SK-N-SH treated with all-trans-retinoic acid at 6 μM for 48 hours (cell line): ENCODE measurements around the gene USF2.

Experiments used
- ATAC-seq: fragments of 200-7000 bp; cut with Tn5 transposase; 3 replicates; pipeline ENCODE4 v1.9.1; 2020; ENCODE audit warnings: mild to moderate bottlenecking, moderate library complexity
- ARNTL ChIP-seq: fragments of 450-650 bp; formaldehyde crosslinking; IDR thresholded peaks from 2 replicates; pipeline ENCODE4 v1.5.0; 2020; ENCODE audit warnings: low read depth, mild to moderate bottlenecking, moderate library complexity, borderline replicate concordance
- BACH2 ChIP-seq: fragments of 250-450 bp; sonication (Bioruptor Pico); IDR thresholded peaks from 2 replicates; pipeline ENCODE4 v1.9.0; 2021; ENCODE audit warnings: mild to moderate bottlenecking, borderline replicate concordance
- CSDC2 ChIP-seq: fragments of 250-450 bp; sonication (Bioruptor Pico); IDR thresholded peaks from 2 replicates; pipeline ENCODE4 v1.5.0; 2020; ENCODE audit warnings: mild to moderate bottlenecking, moderate library complexity
- ESRRG ChIP-seq: fragments of 250-450 bp; sonication (Bioruptor Pico); IDR thresholded peaks from 2 replicates; pipeline ENCODE4 v1.6.1; 2021; ENCODE audit warnings: mild to moderate bottlenecking
- GLIS3 ChIP-seq: fragments of 250-450 bp; sonication (Bioruptor Pico); IDR thresholded peaks from 2 replicates; pipeline ENCODE4 v1.5.0; 2020; ENCODE audit warnings: mild to moderate bottlenecking, moderate library complexity
- OSR1 ChIP-seq: fragments of 250-450 bp; sonication (Bioruptor Pico); IDR thresholded peaks from 2 replicates; pipeline ENCODE4 v1.8.0; 2022; ENCODE audit warnings: moderate library complexity, mild to moderate bottlenecking, inconsistent platforms
- RARB ChIP-seq: fragments of 250-450 bp; sonication (Bioruptor Pico); IDR thresholded peaks from 2 replicates; pipeline ENCODE4 v1.8.0; 2021; ENCODE audit warnings: mild to moderate bottlenecking, moderate library complexity
- SNAI2 ChIP-seq: fragments of 250-450 bp; sonication (Bioruptor Pico); IDR thresholded peaks from 2 replicates; pipeline ENCODE4 v1.5.0; 2020; ENCODE audit warnings: mild to moderate bottlenecking, moderate library complexity
- TCF4 ChIP-seq: fragments of 250-450 bp; sonication (Bioruptor Pico); IDR thresholded peaks from 2 replicates; pipeline ENCODE4 v1.8.0; 2021; ENCODE audit warnings: mild to moderate bottlenecking, moderate library complexity, borderline replicate concordance
- TOX ChIP-seq: fragments of 250-450 bp; sonication (Bioruptor Pico); IDR thresholded peaks from 2 replicates; pipeline ENCODE4 v1.8.0; 2021; ENCODE audit warnings: mild to moderate bottlenecking, moderate library complexity, borderline replicate concordance
- ZC3H10 ChIP-seq: fragments of 250-450 bp; sonication (Bioruptor Pico); IDR thresholded peaks from 2 replicates; pipeline ENCODE4 v1.5.1; 2021; ENCODE audit warnings: mild to moderate bottlenecking, moderate library complexity
- ZFP3 ChIP-seq: fragments of 250-450 bp; sonication (Bioruptor Pico); IDR thresholded peaks from 2 replicates; pipeline ENCODE4 v1.5.0; 2020; ENCODE audit warnings: mild to moderate bottlenecking, moderate library complexity
- ZFP30 ChIP-seq: fragments of 450-650 bp; formaldehyde crosslinking; IDR thresholded peaks from 2 replicates; pipeline ENCODE4 v1.5.0; 2022; ENCODE audit warnings: mild to moderate bottlenecking, moderate library complexity
- ZNF565 ChIP-seq: fragments of 450-650 bp; formaldehyde crosslinking; conservative IDR thresholded peaks from 2 replicates; pipeline ENCODE4 v1.5.0; 2020; ENCODE audit warnings: low read depth, mild to moderate bottlenecking, moderate library complexity
- ZNF70 ChIP-seq: fragments of 450-650 bp; formaldehyde crosslinking; IDR thresholded peaks from 2 replicates; pipeline ENCODE4 v1.5.0; 2020; ENCODE audit warnings: mild to moderate bottlenecking, moderate library complexity
- ZNF8 ChIP-seq: fragments of 450-650 bp; formaldehyde crosslinking; IDR thresholded peaks from 2 replicates; pipeline ENCODE4 v1.5.0; 2020; ENCODE audit warnings: mild to moderate bottlenecking, moderate library complexity
- TF ChIP-seq, protein P1 (sequence below): fragments of 250-450 bp; sonication (Bioruptor Pico); IDR thresholded peaks from 2 replicates; pipeline ENCODE4 v1.5.0; 2020; ENCODE audit warnings: mild to moderate bottlenecking, moderate library complexity
- TF ChIP-seq, protein P2 (sequence below): fragments of 250-450 bp; sonication (Bioruptor Pico); IDR thresholded peaks from 2 replicates; pipeline ENCODE4 v1.5.1; 2021; ENCODE audit warnings: mild to moderate bottlenecking, moderate library complexity
- TF ChIP-seq, protein P3 (sequence below): fragments of 250-450 bp; sonication (Bioruptor Pico); IDR thresholded peaks from 2 replicates; pipeline ENCODE4 v1.5.1; 2020; ENCODE audit warnings: low read depth, mild to moderate bottlenecking, moderate library complexity
- TF ChIP-seq, protein P4 (sequence below): fragments of 250-450 bp; sonication (Bioruptor Pico); IDR thresholded peaks from 2 replicates; pipeline ENCODE4 v1.8.0; 2020; ENCODE audit warnings: mild to moderate bottlenecking, moderate library complexity, borderline replicate concordance

Gene USF2

DNA sequence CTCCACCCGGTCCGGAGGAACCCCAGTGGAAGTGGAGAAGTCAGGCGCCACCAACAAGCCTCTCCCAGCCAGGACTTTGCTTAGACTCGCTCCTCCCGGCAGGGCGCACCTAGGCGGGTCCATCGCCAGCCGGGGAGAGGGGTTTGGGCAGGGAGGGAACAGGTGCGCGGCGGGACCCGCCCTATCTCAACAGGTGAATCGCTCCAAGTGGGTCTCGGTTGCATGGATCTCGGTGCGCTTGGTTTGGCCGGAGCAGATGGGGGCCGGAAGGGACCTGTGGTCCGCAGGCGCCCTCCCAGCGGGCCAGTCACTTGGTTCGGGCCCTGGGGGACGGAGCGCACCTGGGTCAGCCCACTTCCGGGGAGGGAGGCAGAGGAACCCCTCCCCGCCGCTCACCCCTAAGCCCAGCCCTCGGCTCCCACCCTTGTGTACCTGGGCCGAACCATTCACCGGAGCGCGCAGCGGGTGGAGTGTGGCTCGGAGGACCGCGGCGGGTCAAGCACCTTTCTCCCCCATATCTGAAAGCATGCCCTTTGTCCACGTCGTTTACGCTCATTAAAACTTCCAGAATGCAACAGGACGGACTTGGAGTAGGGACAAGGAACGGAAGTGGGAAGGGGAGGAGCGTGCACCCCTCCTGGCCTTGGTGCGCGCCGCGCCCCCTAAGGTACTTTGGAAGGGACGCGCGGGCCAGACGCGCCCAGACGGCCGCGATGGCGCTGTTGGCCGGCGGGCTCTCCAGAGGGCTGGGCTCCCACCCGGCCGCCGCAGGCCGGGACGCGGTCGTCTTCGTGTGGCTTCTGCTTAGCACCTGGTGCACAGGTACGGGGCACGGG, 20.2 kb upstream of the USF2 start, which contains the start of gene LSR:
Gene LSR, plus strand, starts transcription at position 693 of the 836 bp plus-strand sequence. Its CDS starts 21 bp downstream, at position 714.
- ATAC-seq = no peak; the same call in 2 of the 3 replicates
- TF ChIP-seq TCF4 (no peak), ZNF565 (CRISPR knock-in tag) (no peak), GLIS3 (CRISPR knock-in tag) (no peak), RARB (no peak), ZC3H10 (no peak), ZFP3 (CRISPR knock-in tag) (no peak), ZFP30 (CRISPR knock-in tag) (no peak), ZNF8 (CRISPR knock-in tag) (no peak), ZNF70 (CRISPR knock-in tag) (no peak), CSDC2 (CRISPR knock-in tag) (no peak), TOX (no peak), OSR1 (CRISPR knock-in tag) (no peak), SNAI2 (no peak), ESRRG (CRISPR knock-in tag) (no peak)
- TF ChIP-seq, protein P1, sequence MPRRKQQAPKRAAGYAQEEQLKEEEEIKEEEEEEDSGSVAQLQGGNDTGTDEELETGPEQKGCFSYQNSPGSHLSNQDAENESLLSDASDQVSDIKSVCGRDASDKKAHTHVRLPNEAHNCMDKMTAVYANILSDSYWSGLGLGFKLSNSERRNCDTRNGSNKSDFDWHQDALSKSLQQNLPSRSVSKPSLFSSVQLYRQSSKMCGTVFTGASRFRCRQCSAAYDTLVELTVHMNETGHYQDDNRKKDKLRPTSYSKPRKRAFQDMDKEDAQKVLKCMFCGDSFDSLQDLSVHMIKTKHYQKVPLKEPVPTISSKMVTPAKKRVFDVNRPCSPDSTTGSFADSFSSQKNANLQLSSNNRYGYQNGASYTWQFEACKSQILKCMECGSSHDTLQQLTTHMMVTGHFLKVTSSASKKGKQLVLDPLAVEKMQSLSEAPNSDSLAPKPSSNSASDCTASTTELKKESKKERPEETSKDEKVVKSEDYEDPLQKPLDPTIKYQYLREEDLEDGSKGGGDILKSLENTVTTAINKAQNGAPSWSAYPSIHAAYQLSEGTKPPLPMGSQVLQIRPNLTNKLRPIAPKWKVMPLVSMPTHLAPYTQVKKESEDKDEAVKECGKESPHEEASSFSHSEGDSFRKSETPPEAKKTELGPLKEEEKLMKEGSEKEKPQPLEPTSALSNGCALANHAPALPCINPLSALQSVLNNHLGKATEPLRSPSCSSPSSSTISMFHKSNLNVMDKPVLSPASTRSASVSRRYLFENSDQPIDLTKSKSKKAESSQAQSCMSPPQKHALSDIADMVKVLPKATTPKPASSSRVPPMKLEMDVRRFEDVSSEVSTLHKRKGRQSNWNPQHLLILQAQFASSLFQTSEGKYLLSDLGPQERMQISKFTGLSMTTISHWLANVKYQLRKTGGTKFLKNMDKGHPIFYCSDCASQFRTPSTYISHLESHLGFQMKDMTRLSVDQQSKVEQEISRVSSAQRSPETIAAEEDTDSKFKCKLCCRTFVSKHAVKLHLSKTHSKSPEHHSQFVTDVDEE (CRISPR knock-in tag) = no peak
- TF ChIP-seq, protein P2, sequence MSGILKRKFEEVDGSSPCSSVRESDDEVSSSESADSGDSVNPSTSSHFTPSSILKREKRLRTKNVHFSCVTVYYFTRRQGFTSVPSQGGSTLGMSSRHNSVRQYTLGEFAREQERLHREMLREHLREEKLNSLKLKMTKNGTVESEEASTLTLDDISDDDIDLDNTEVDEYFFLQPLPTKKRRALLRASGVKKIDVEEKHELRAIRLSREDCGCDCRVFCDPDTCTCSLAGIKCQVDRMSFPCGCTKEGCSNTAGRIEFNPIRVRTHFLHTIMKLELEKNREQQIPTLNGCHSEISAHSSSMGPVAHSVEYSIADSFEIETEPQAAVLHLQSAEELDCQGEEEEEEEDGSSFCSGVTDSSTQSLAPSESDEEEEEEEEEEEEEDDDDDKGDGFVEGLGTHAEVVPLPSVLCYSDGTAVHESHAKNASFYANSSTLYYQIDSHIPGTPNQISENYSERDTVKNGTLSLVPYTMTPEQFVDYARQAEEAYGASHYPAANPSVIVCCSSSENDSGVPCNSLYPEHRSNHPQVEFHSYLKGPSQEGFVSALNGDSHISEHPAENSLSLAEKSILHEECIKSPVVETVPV (CRISPR knock-in tag) = no peak
- TF ChIP-seq, all 23 proteins: peak for 0

DNA sequence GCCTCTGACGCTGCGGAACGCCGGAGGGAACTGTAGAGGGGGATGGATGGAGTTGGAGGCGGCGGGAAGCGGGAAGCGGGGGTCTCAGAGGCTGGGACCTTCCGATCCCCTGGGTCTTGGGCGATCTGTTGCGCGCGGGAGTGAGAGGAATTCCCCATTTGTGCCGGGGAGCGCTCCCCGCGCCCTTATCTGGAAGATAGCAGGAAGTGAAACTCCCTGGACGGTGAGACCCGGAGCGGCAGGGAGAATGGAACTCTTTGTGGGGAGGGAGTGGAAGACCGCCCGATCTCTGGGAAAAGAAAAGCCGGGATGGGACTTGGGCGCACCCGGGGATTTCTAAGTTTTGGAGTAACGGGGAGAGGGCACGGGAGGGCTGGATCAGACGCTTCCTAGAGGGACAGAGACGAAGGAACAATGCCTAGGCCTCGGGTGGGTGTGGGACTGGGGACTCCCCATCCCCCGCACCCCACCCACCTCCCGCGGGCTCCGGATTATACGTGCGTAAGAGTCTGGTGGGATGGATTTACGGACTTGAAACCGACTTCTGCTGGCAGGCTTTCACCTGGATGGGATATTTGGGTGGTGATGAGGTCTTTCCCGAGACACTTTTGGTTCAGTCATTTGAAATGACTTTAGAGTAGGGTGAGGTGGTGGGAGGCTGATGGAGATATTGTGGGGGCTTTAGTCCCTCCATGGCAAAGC, 19.5 kb upstream of the USF2 start:
- no peak for ATAC-seq
- TF ChIP-seq TCF4 = no peak
- TF ChIP-seq BACH2 (CRISPR knock-in tag) = no peak
- TF ChIP-seq TOX = no peak

DNA sequence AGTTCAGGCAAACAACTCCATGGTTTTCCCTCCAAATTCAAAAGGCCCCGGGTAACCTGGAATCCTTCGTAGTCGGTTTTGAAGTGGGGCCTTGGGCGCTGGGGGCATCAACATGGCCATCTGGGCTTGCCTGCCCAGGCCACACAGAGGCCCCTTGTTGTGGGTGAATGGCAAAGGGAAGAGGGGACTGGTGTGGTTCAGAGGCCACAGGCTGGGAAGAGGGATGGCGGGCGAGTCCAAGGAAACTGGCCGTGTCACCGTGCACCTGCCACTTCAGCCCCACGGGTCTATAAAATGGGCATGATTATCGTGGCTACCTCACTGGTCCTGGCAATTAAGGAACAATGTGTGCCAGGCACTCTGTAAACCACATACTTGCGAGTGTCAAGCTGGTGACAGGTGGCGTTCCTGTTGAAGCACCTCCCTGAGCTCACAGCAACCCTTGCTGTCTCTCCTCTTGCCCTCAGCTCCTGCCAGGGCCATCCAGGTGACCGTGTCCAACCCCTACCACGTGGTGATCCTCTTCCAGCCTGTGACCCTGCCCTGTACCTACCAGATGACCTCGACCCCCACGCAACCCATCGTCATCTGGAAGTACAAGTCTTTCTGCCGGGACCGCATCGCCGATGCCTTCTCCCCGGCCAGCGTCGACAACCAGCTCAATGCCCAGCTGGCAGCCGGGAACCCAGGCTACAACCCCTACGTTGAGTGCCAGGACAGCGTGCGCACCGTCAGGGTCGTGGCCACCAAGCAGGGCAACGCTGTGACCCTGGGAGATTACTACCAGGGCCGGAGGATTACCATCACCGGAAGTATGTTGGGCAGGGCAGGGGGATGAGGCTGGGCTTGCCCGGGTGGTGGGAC, 18.7 kb upstream of the USF2 start:
- TF ChIP-seq ARNTL = no peak
- TF ChIP-seq, protein P3, sequence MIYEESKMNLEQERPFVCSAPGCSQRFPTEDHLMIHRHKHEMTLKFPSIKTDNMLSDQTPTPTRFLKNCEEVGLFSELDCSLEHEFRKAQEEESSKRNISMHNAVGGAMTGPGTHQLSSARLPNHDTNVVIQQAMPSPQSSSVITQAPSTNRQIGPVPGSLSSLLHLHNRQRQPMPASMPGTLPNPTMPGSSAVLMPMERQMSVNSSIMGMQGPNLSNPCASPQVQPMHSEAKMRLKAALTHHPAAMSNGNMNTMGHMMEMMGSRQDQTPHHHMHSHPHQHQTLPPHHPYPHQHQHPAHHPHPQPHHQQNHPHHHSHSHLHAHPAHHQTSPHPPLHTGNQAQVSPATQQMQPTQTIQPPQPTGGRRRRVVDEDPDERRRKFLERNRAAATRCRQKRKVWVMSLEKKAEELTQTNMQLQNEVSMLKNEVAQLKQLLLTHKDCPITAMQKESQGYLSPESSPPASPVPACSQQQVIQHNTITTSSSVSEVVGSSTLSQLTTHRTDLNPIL (CRISPR knock-in tag) = no peak
- ATAC-seq = no peak

DNA sequence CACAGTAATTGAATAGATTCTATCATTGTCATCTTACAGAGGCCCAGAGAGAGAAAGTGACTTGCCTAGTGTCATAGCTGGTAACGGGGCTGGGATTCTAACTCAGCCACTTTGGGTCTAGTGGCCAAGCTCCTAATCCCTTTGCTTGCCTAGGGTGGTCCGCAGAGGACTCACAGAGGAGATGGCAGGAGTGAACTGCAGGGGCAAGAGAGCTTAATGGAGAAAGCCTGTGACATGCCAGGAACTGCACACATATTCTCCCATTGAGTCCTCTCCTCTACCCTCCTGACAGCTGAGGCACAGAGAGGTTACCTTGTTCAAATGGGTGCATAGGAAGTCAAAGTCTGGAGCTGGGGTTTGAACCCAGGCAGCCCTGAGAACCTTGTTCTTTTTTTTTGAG, 17.3 kb upstream of the USF2 start:
- no peak for ATAC-seq
- TF ChIP-seq SNAI2 = no peak
- no peak for TF ChIP-seq ZFP3 (CRISPR knock-in tag)
- TF ChIP-seq, protein P4, sequence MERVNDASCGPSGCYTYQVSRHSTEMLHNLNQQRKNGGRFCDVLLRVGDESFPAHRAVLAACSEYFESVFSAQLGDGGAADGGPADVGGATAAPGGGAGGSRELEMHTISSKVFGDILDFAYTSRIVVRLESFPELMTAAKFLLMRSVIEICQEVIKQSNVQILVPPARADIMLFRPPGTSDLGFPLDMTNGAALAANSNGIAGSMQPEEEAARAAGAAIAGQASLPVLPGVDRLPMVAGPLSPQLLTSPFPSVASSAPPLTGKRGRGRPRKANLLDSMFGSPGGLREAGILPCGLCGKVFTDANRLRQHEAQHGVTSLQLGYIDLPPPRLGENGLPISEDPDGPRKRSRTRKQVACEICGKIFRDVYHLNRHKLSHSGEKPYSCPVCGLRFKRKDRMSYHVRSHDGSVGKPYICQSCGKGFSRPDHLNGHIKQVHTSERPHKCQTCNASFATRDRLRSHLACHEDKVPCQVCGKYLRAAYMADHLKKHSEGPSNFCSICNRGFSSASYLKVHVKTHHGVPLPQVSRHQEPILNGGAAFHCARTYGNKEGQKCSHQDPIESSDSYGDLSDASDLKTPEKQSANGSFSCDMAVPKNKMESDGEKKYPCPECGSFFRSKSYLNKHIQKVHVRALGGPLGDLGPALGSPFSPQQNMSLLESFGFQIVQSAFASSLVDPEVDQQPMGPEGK (CRISPR knock-in tag) = no peak
- TF ChIP-seq TCF4 = no peak
- TF ChIP-seq, protein P3 (CRISPR knock-in tag) = no peak
- TF ChIP-seq OSR1 (CRISPR knock-in tag) = no peak
- no peak for TF ChIP-seq ZC3H10
- no peak for TF ChIP-seq ZNF565 (CRISPR knock-in tag)
- TF ChIP-seq ZNF8 (CRISPR knock-in tag) = no peak
- TF ChIP-seq ZNF70 (CRISPR knock-in tag) = no peak
- TF ChIP-seq BACH2 (CRISPR knock-in tag) = no peak
- TF ChIP-seq, protein P1 (CRISPR knock-in tag) = no peak
- no peak for TF ChIP-seq ARNTL
- no peak for TF ChIP-seq ZFP30 (CRISPR knock-in tag)
- no peak for TF ChIP-seq CSDC2 (CRISPR knock-in tag)
- TF ChIP-seq ESRRG (CRISPR knock-in tag) = no peak
- no peak for TF ChIP-seq RARB
